ENCODE measurements around the gene CFAP45.
A peak's percentile ranks its signal among the peaks of the same experiment; 100 is the strongest.

Gene CFAP45

DNA sequence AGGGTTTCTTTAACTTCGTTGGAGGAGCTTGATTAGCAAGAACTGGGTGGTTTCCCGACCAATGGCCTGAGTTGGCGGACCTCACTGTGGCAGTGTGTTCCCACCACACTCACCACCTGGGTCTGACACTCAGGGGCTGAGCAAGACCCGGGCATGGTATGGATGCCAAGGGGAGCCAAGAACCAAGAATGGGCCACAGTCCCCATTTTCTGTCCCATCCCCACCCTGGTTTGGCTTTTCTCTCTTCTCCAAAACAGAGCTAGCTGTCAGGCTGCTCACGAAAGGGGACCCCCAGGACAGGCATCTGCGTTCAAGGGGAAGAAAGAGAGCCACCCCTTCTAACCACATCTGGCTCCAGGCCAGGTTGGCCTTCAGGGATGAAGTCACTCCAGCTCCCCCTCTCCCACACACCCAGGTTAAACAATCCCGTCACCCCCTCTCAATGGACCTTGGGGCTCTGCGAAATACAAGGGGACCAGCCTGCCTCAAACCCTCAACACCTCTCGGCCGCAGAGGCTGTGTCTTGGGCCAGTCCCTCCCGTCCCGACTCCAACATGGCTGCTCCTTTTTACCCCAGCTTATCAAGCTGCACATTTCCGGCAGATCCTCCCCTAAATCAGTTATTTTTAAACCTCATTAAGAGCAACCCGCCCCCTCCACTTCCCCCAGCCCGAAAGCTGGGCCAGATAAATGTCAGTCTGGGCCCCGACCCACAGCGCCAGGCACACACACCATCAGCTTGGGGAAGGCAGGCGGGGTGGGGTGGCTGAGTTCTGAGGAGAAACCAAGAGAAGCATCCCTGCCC lies 21.9 kb upstream of the CFAP45 start:
- DNase-seq (ENCODE audit: low read depth): peak; percentile 76
- TF ChIP-seq, protein P1, sequence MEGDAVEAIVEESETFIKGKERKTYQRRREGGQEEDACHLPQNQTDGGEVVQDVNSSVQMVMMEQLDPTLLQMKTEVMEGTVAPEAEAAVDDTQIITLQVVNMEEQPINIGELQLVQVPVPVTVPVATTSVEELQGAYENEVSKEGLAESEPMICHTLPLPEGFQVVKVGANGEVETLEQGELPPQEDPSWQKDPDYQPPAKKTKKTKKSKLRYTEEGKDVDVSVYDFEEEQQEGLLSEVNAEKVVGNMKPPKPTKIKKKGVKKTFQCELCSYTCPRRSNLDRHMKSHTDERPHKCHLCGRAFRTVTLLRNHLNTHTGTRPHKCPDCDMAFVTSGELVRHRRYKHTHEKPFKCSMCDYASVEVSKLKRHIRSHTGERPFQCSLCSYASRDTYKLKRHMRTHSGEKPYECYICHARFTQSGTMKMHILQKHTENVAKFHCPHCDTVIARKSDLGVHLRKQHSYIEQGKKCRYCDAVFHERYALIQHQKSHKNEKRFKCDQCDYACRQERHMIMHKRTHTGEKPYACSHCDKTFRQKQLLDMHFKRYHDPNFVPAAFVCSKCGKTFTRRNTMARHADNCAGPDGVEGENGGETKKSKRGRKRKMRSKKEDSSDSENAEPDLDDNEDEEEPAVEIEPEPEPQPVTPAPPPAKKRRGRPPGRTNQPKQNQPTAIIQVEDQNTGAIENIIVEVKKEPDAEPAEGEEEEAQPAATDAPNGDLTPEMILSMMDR (IDR thresholded peaks at IDR 0.05; ENCODE audit: insufficient read depth, low read depth, low read length, missing control alignments): no peak

DNA sequence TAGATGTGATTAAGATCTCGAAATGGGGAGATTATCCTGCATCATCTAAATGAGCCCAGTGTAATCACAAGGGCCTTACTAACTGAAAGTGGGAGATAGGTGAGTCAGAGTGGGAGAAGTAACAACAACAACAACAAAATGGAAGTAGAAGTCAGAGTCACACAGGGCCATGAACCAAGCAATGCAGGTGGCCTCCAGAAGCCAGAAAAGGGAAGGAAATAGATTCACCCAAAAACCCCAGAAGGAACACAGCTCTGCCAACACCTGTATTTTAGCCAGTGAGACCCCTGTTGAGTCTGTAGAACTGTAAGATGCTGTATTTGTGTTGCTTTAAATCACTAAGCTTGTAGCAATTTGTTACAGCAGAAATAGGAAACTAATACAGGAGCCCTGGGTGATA lies 21.3 kb upstream of the CFAP45 start:
- TF ChIP-seq, protein P1 (IDR thresholded peaks at IDR 0.05; ENCODE audit: insufficient read depth, low read depth, low read length, missing control alignments): no peak
- peak overlapping the region; percentile 69 for H3K4me3 ChIP-seq (ENCODE audit: low read depth, low read length)
- DNase-seq (ENCODE audit: low read depth): peak; percentile 78

More for the DNA sequence above, 21.9 kb upstream of the CFAP45 start:
- H3K4me3 ChIP-seq (ENCODE audit: low read depth, low read length): peak overlapping the region; percentile 69

DNA sequence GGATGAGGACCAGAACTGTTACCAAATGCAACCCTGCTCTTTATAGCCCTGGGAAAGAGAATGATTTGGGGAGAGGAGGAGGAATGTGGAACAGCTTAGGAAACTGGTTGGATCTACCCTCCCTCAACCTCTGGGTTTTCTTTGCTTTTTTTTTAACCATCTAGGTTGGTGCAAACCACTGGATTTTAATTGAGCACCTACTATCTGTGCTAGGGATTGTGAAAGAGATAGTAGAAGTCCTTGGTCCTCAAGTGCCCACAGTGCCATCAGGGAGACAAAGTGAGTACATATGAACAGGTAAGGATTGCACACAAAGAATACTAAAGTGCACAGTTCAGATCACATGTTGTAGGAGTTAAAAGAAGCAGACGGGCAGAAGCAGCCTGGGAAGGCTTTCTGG lies 20.7 kb upstream of the CFAP45 start:
- TF ChIP-seq, protein P1 (IDR thresholded peaks at IDR 0.05; ENCODE audit: insufficient read depth, low read depth, low read length, missing control alignments): no peak
- peak overlapping the region; percentile 69 for H3K4me3 ChIP-seq (ENCODE audit: low read depth, low read length)
- no peak for DNase-seq (ENCODE audit: low read depth)

DNA sequence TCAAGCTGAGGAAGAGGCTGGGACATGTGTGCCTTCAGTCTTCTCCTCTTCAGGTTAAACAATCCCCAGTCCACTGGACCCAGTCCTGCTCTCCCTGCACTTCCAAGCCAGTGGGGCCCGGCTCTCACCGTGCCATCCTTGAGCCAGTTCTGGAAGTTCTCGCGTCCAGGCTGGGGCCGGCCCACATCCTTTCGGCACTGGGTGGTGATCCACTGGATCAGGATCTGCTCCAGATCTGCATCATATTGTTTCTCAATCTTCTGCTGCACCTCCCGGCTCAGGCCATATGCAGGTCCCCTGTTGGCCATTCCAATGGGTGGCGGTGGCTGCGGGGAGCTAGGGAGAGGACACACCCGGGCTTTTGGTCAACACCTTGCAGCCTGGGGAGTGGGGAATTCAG lies 20.2 kb upstream of the CFAP45 start:
- DNase-seq (ENCODE audit: low read depth): no peak
- H3K4me3 ChIP-seq (ENCODE audit: low read depth, low read length): no peak overlapping the region
- TF ChIP-seq, protein P1 (IDR thresholded peaks at IDR 0.05; ENCODE audit: insufficient read depth, low read depth, low read length, missing control alignments): no peak

DNA sequence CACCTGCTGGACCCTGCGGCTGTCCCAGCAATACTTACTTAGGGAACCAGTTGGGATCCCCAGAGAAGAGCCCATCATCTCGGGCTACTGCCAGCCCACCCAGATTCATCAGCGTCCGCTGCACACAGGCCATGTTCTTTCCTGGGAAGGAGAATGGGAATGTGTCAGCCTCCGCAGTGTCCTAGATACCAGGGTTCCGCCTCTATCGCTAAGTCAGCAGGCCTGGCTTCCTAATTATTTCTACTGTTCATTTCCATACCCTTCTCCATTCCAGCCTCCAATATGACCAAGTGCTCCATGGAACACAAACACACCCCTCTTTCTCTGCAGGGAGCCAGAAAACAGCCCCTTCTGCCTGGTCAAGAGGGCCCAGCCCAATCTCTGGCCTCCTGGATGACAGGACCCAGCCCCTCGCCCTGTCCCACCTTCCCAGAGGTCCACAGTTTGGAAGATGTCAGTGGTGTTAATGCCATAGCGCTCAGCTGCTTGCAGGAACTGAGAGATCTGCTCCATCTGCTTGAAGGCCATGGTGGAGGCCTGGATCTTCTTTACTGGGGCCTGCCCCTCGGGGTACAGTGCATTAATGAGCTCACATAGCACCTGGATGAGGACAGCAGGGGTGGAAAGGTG lies 19.4 kb upstream of the CFAP45 start:
- H3K4me3 ChIP-seq (ENCODE audit: low read depth, low read length): no peak overlapping the region
- DNase-seq (ENCODE audit: low read depth): no peak
- TF ChIP-seq, protein P1 (IDR thresholded peaks at IDR 0.05; ENCODE audit: insufficient read depth, low read depth, low read length, missing control alignments): no peak

DNA sequence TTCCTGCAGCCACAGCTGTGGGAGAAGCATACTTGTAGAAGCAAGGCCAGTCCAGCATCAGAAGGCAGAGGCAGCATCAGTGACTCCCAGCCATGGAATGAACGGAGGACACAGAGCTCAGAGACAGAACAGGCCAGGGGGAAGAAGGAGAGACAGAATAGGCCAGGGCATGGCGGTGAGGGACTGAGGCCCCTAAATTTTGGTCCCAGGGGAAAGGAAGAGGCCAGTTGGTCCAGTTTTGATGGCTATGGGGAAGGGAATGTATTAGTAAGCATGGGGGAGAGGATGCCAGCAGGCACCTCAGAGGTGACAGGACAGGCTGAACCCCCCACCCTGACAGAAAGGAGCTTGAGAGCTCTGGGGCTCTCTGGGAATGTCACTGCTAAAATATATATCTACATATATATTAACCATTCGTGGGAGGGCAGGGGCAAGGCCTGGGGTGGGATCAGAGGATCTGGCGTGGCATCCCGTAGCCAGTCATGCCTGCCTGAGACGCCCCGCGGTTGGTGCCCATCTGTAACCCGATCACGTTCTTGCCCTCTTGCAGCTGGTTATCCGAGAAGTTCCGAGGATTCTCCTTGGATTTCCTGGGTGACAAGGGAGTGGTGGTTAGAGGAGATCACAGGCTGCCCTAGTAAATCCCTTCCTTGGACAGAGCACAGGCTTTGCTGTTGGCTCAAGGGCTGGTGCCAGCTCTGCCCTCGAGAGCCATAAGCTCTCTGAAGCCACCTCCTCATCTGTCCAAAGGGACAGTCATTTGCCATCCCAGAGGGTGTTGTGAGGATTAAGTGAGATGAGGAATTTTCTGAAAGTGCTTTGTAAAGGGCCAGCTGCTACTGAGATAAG lies 18.6 kb upstream of the CFAP45 start:
- no peak overlapping the region for H3K4me3 ChIP-seq (ENCODE audit: low read depth, low read length)
- no peak for DNase-seq (ENCODE audit: low read depth)
- TF ChIP-seq, protein P1 (IDR thresholded peaks at IDR 0.05; ENCODE audit: insufficient read depth, low read depth, low read length, missing control alignments): no peak

All from GM12865 (cell line).